HG03039 (cell line): ENCODE data around the gene AKT3.

Experiments used
- ATAC-seq: cut with Tn5 transposase; IDR thresholded peaks from one replicate; pipeline ENCODE4 v1.9.1; 2021; ENCODE audit warnings: mild to moderate bottlenecking, moderate library complexity; ENCODE audit not compliant: unreplicated experiment

Gene AKT3

GRCh38 chr1:243733670-243734307, 116.3 kb downstream of the AKT3 start:
- no peak for ATAC-seq

- no peak for ATAC-seq
Measured at GRCh38 chr1:243732637-243733036, 117.4 kb downstream of the AKT3 start.

DNA sequence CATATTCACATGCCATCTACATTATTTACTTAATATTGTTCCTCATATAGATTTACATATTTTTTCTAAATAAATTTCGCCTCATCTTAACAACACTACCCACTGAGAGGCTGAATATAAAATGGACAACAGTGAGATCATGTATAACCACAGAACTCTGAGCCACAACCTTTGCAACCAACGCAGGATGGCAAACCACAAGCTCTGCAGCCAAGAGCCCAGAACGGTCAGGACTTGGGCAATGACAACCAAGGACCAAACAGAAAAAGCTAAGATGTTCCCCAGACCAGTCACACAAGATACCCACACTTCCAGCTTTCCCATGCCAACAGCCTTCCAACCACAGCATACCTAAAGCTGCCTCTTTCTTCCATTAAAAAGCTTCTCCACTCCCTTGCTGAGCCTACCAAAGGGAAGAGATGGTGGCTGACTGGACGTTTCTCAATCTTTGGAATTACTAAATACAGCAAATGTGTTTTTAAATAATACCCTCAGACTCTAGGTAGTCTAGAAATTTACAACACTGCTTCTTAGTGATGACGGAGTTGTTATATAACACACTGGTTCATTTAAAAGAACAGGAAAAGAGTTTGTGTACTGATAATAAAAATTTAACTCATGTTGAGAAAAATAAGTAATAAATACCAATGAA, 117.9 kb downstream of the AKT3 start:
- no peak for ATAC-seq

DNA sequence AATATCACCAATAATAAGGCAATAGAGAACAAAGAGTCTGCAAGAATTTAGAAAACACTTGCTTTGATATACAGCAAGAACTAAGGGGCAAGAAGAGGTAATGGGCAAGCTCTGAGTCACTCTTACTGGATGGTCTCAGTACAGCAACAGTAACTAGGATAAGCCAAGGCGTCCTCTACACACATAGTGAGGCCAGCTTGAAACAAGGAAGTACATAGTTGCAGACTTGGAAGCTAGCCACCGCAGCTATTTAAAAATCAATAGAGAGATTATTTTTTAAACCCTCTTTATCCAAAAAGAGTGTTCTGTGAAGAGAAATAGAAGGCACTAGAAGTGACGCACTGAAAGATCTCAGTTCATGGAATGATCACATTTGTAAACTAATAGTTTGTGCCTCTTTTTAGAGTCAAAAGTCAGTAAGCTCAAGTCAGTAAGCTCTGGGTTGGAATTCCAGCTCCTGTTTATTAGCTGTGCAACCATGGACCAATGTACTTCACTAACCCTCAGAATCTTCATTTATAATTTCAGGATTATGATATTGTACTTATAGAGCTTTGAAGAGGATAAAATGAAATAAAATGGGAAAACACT, 118.6 kb downstream of the AKT3 start:
- no peak for ATAC-seq

DNA sequence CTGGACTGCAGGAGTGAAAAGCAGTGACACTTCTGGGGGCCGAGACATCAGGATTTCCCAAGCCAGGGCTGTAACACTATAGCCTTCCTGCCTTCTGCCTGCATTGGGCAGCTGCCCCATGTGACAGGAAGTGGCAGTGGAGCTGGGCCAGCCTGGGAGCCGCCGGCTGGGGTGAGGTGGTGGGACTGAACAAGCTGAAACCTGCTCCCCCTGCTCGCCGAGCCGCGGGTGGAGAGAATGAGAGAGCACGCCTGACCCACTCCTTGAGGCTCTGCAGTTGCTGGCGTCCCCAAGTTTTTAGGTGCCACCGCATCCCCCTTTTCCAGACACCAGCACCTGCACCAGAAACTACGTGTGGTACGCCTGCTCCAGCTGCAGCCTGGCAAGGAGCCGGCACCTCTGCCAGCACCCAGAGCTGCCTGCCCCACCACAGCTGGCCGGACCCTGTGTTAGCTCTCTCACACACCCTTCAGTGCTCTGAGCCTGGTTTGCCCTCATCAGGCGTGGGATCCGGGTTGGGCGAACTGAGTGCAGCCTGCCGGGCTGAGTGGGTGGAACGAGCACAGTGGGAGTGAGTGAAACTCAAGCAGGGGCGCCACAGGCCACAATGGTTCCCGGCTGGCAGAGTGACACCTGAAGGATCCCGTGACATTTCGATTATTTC, 119.4 kb downstream of the AKT3 start:
- ATAC-seq, result no peak

GRCh38 chr1:243729956-243730355, 120.1 kb downstream of the AKT3 start:
- no peak for ATAC-seq

DNA sequence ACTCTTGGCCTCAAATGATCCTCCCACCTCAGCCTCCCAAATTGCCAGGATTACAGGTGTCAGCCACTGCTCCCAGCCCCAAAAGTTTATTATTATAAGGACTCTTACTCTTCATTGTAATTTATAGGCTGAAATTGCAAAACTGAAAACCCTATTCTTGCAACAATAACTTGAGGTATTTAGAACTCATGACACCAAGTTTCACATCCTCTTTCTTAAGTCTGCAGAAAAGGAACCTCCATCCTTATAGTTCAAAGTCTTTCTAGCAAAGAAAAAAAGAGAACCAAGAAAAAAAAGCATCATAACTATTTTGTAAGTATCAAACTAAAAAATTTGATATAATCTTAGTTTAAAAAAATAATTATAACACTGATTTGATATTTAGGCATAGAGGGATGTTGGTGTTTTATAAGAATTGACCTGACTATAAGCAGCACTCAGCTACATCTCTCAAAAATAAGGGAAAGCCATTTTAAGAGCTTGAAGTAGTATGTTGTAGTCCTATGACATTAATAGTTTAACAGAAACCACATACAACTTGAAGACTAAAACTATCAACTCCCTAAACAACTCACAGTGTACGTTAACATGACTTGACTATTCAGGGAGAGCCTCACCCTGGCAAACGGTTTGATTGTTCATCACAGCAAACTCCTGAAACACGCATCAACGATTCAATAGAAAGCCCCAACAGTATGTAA, 122.4 kb downstream of the AKT3 start:
- peak; percentile 61 for ATAC-seq

DNA sequence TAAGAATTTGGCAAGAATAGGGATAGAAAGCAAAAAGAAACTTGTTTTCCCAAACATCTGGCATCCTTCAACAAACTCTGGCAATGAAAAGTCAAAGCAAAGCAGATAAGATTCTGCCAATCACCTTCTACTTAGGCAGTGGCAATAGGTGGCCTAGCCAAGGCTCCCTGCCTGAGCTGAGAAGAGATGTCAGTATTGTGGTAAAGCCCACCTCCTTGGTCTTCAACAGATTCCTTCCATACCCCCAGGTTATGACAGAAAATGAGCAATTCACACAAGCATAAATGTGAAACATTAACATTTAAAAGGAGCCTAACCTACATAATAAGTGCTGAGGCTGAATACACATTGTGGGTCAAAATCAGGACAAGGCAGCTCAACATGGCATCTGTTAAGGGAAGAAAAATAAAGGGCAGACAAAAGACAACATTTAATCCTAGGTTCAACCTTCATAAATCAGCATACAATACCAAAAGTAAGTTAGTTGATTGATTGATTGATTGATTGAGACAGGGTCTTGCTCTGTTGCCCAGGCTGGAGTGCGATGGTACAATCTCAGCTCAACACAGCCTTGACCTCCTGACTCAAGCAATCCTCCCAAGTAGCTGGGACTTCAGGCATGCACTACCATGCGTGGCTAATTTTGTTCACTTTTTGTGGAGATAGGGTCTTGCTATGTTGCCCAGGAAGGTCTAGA, 123.1 kb downstream of the AKT3 start:
- ATAC-seq, result peak; percentile 7

GRCh38 chr1:243725846-243726245, 124.2 kb downstream of the AKT3 start:
- ATAC-seq, result no peak

DNA sequence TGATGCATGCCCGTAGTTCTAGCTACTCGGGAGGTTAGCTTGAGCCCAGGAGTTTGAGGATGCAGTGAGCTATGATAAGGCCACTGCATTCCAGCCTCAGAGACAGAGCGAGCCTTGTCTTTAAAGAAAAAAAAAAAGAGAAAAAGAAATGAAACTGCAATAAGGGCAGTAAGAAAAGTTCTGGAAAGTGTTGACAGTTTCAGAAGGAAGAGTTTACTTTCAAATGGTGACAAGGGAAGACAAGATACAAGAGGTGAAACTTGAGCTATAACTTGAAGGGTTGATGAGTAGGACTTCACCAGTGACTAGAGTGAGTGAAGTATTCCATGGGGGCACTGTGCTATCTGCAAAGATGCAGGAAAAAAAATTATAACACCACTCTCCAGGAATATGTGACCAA, 125.0 kb downstream of the AKT3 start:
- ATAC-seq, result no peak

GRCh38 chr1:243723458-243724043, 126.5 kb downstream of the AKT3 start:
- ATAC-seq, result no peak

DNA sequence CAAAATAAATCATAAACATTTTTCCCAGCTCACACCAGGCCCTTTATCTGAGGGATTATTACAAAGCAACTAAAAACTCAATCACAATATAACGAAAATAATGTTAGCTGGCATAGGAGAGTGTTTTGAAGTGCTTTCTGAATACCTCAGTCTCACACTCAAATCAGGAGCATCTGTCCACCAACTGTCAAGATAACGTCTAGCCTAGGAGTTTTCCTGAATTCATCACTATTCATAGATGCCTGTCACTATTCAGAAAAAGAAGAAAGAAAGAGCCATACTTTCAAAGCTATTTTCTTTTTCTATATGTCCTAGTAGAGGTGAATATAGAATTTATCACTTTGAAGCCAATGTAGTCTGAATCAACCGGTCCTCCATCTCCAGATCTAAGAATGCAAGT, 127.0 kb downstream of the AKT3 start:
- no peak for ATAC-seq

DNA sequence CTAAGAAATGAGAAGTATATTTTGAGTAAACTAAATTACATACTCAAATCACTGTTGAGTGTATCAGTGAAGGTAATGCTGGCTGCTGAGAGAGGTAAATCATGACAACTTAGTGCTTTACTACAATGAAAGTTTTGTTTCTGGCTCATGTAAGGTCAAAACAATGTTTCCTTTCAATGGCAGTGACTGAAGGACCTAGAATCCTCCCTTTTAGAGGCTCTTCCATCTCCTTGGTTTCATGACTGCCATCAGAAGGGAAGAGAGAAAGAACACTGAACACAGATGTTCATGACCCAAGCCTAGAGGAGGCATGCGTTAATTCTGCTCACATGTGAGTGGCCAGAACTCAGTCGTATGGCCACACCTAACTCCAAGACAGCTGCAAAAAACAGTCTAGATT, 130.6 kb downstream of the AKT3 start:
- no peak for ATAC-seq

DNA sequence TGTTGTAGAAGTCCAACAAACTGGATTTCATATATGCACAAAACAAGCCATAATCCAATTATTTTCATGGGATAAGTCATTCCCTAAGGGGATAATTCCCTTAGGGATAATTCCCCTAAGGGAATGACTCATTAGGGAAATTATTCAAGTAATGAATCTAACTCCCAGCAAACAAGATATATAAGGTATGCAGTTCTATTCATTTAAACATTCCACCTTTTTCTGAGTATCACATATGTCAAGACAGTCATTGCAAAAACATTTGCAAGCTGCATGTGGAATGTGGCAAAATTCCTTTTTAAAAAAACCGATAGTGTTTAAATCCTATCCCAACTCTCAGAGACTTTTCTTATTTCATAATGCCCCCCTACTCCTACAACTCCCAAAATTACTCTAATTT, 131.2 kb downstream of the AKT3 start:
- no peak for ATAC-seq

GRCh38 chr1:243718022-243718421, 132.0 kb downstream of the AKT3 start:
- no peak for ATAC-seq

DNA sequence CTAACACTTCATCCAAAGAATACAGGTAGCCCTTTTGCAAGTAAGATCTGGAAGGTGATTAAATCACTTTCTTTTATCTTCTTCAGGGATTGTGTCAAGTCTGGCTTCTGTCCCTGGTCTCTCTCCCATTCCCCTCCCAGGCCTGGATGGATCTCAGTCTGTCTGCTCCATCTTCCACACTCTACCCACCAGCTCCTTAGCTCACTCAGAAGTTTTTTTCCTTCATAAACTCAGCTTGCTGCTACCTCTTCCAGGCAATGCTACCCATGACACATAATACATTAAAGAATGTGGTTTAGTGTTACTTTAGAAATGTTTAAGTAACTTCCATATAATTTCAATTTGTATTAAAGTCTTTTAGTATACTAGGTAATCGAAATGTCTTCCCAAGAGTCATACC, 133.1 kb downstream of the AKT3 start:
- ATAC-seq, result no peak

GRCh38 chr1:243715285-243715684, 134.8 kb downstream of the AKT3 start:
- no peak for ATAC-seq

GRCh38 chr1:243713470-243714186, 136.4 kb downstream of the AKT3 start:
- no peak for ATAC-seq

DNA sequence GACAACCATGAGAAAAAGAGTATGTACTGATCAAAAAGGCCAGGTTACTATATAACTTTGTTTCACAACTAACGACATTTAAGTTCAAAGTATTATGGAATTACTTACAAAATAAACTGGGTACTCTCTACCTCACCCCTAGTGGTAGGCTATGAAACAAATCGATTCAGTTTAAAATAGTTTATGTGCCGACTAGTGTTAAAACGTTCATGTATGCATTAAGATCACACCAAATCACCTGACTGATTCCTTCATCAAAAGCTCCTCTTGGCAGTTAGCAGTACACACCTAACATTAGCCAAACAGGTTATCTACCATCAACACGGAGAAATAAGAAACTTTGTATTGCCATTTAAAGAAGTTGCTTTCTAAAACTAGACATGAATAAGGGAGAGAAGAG, 137.1 kb downstream of the AKT3 start:
- ATAC-seq, result no peak

GRCh38 chr1:243712242-243712641, 137.8 kb downstream of the AKT3 start:
- ATAC-seq, result no peak
